A549 treated with Hydrocortisone at 1 μM for 4 hours (cell line): Measurements from ENCODE around the gene THAP7. TPM values are rescaled to one million over a fixed set of nuclear protein-coding genes. Genes with fewer than 3 reads are reported as not detected.

Source experiments
- total RNA-seq: library from RNA; stranded (reverse); fragments of 200-300 nt; extraction: Qiagen RNA extraction; gene quantifications from 5 replicates; pipeline ENCODE4 v1.2.3, GENCODE V29; 2022

Gene THAP7
- total RNA-seq: 16.9 to 27.1 TPM (median 22.5 TPM) in 5 replicates

DNA sequence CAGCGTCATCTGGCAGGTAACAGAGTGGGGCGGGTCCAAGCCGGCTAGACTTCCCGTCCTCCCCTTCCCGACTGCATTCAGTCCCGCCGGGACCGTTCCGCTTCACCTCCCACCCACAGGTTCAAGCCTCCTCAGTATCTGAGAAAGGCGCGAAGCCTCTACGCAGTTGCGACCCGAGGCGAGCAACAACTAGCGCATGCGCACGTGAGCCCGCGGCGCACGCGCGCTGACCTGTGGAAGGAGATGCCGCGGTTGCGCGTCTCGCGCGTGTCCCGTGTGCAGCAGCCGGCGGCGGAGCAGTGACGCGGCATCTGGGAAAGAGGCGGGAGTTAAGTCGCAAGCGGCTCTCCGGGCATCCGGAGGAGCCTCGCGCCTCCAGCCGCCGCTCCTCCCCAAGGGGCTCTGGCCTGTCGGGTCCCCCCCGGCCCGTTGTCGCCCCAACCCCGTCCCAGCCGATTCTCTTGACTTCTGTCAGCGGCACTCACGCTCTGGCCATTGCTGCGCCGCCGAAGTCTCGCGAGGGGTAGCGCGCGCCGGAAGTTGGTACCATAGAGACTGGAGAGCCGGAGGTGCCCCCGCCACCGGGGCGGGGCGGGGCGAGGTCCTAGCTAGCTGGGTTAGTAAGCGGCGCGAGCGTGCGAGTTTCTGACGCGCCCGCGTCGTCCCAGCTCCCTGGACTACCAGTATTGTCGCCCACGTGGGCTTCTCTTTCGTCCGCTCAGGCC is at the start of gene THAP7:
TSS of gene THAP7 (minus strand) at position 518 of the 725 bp plus-strand sequence. CDS start at position 311, 207 bp downstream.

DNA sequence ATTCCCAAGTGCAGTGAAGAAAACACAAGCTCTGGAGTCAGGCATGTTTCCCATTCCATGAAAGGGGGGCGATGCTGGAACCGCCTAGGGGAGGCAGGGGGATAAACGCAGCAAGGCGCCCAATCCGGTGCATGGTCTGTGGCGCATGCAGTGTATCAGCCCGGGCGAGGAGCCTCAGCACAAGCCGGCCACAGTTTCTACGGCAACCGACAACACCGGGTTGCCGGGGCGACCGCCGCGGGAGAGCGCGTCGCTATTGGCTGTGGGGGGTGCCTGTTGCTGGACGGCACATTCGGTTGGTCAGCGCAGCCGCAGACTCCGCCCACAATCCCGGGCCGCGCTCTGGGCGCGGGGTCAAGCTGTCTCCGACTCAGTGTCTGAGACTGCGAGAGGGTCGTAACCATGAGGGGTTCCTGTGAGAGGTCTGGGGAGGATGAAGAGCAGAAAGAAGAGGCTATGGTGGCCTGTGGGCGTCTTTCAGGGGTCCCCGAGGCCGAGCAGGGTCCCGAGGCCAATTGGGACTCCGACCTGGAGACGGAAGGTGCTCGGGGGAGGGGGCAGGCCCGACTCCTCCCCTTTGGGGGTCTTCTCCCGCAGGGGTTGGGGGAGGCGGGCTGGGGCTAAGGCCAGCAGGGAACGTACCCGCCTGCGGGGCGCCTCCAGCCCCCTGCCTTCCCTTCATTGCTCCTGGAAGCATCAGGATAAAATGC is 43.8 kb upstream of the THAP7 start, which contains the start of gene LRRC74B:
TSS of gene LRRC74B (plus strand) at position 362 of the 710 bp plus-strand sequence. CDS start at position 403, 41 bp downstream.

GRCh38 chr22:21032037-21032867 is 30.3 kb upstream of the THAP7 start, which contains the start of gene SLC7A4:
TSS of gene SLC7A4 (minus strand) at chr22:21032561. CDS start at chr22:21031812, 749 bp downstream.

GRCh38 chr22:21014726-21015465 is 13.0 kb upstream of the THAP7 start, which contains the start of gene P2RX6:
TSS of gene P2RX6 (plus strand) at chr22:21015165. CDS start at chr22:21015175, 10 bp downstream.

DNA sequence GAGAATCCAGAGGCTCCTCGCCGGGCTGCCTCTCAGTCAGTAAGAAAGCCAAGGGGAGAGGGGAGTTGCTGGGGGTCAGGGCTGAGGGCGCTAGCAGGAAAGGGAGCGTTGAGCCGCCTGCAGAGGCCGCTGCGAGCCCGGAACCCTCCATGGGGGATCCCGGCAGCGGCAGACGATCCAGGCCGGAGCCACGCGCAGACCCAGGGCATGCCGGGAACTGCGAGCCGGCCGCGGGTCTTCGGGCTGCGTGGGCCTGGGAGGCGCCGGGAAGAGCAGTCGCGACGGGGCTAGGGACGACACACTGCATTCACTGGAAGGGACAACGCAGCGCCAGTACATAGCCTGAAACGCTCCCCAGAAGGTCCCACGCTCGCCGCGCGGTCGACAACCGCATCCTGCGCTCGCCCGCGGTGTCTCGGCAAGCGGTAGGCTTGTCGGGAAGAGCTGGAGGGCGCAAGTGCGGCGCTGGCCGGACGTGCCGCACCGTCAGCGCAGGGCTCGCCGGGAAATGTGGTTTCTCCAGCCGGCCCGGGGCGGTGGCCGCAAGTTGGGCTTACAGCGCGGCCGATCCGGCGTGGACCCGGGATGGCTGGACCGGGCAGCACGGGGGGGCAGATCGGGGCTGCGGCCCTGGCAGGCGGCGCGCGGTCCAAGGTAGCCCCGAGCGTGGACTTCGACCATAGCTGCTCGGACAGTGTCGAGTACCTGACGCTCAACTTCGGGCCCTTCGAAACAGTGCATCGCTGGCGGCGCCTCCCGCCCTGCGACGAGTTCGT is 19.9 kb downstream of the THAP7 start, which contains the start of gene LZTR1:
TSS of gene LZTR1 (plus strand) at position 511 of the 776 bp plus-strand sequence. CDS start at position 586, 75 bp downstream.

GRCh38 chr22:20966883-20967696 is 34.8 kb downstream of the THAP7 start, which contains the start of gene AIFM3:
TSS of gene AIFM3 (plus strand) at chr22:20967255. CDS start at chr22:20967945, 690 bp downstream.

Other genes starting within 250 kb of the THAP7 start
- 0.07 TPM in 1 of 5 replicates, not detected in the others for gene SERPIND1, start 228.0 kb downstream of the THAP7 start, total RNA-seq
- gene PI4KA, start 143.3 kb downstream of the THAP7 start, total RNA-seq: 18.9 to 21.8 TPM (median 20.5 TPM) in 5 replicates
- 13.6 to 19.1 TPM (median 17.6 TPM) in 5 replicates for gene SNAP29, start 143.1 kb downstream of the THAP7 start, total RNA-seq
- 20.9 to 30.9 TPM (median 22.3 TPM) in 5 replicates for gene CRKL, start 84.7 kb downstream of the THAP7 start, total RNA-seq
- 1.6 to 3.8 TPM (median 3.5 TPM) in 5 replicates for gene AIFM3, start 34.9 kb downstream of the THAP7 start, total RNA-seq
- 15.6 to 19.9 TPM (median 16.1 TPM) in 5 replicates for gene LZTR1, start 19.8 kb downstream of the THAP7 start, total RNA-seq
- 0.56 to 0.97 TPM (median 0.79 TPM) in 5 replicates for gene P2RX6, start 13.0 kb upstream of the THAP7 start, total RNA-seq
- not detected in 5 replicates for gene SLC7A4, start 30.4 kb upstream of the THAP7 start, total RNA-seq
- gene LRRC74B, start 43.8 kb upstream of the THAP7 start, total RNA-seq: 0.02 to 0.07 TPM (median 0.07 TPM) in 3 of 5 replicates, not detected in the others